IPS-11a (cell line): Measurements from ENCODE around the gene MST1R.

Experiments used
- H3K4me3 ChIP-seq: one replicate; pipeline ENCODE4 v1.5.1; 2013; ENCODE audit warnings: low read depth, low read length, control low read depth

Gene MST1R

GRCh38 chr3:49879721-49880120 is 24.0 kb downstream of the MST1R start:
- no peak overlapping the region for H3K4me3 ChIP-seq

- no peak overlapping the region for H3K4me3 ChIP-seq
Observed at GRCh38 chr3:49878686-49879085, 25.0 kb downstream of the MST1R start.

DNA sequence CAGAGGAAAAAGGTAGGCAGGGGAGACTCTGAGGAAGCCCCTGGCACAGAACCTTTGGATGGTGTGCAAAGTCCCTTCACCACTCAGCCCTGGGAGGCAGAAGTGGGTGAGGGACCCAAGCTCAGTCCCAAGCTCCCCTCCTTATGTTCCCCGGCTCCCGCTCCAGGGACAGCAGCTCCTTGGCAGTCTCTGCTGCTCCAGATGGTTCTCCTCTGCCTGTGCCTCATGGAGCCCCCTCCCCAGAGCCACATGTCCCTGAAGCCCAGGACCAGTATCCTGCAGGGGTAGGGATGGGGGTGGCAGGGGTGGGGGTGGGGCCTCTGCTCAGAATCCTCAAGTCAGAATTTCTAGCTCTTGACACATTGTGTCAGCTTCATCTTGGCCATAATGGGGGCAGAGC is 26.0 kb downstream of the MST1R start:
- H3K4me3 ChIP-seq, result no peak overlapping the region

- no peak overlapping the region for H3K4me3 ChIP-seq
Observed at GRCh38 chr3:49876567-49876966, 27.1 kb downstream of the MST1R start.

- no peak overlapping the region for H3K4me3 ChIP-seq
Observed at GRCh38 chr3:49873623-49874022, 30.1 kb downstream of the MST1R start.

DNA sequence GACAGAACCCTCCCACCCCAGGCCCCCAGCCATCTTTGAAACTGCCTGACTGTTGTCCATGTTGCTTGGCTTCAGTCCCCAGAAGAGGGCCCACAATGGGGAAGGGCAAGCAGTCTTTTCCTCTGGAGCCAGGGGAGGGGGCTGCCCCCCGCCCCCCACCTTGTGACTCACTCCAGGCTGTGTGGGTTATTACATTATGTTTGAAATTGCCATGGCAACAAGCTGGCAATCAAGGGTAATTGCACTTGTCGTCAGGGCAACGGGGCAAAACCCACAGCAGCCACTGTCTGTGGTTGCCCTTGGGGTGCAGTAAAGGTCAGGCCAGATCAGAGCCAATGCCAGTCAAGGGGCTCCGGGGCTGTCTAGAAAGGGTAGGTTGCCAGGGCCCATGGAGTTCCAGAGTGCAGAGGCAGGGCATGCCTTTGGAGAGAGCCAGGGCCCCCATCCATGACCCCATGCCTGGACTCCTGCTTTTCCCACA is 30.8 kb downstream of the MST1R start:
- no peak overlapping the region for H3K4me3 ChIP-seq

- H3K4me3 ChIP-seq, result no peak overlapping the region
Observed at GRCh38 chr3:49871531-49872153, 32.0 kb downstream of the MST1R start.

DNA sequence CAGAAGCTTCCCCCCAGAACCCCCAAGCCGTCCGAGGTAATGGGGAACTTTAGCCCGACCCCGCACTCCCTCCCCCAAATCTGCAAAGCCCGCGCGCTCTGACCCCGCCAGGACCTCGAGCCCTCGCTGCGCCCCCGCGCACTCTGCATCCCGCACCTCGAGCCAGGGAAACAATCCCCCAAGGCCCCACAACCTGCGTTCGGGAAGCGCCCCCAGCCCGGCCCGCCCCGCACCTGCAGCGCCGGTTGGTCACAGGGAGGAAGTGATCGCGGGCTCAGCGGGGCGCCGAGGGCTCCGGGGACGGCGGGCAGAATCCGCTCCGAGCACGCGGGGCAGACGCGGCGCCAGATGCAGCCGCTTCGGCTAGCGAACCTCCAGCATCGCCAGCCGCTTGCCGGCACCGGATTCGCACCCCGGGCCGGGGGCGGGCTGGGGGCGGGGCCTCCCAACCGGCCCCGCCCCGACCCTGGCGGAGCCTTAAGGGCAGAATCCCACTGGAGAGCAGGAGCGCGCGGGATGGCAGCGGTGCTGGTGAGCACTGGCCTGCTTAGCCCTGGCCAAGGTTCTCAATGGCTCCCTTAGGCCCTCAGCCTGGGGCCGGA is 34.0 kb downstream of the MST1R start, which contains the start of gene CAMKV:
Gene CAMKV (minus strand): TSS at position 382 of the 602 bp plus-strand sequence. CDS start 7,518 bp downstream, outside the sequence.
- peak within 1 kb of the TSS; percentile 61 for H3K4me3 ChIP-seq

DNA sequence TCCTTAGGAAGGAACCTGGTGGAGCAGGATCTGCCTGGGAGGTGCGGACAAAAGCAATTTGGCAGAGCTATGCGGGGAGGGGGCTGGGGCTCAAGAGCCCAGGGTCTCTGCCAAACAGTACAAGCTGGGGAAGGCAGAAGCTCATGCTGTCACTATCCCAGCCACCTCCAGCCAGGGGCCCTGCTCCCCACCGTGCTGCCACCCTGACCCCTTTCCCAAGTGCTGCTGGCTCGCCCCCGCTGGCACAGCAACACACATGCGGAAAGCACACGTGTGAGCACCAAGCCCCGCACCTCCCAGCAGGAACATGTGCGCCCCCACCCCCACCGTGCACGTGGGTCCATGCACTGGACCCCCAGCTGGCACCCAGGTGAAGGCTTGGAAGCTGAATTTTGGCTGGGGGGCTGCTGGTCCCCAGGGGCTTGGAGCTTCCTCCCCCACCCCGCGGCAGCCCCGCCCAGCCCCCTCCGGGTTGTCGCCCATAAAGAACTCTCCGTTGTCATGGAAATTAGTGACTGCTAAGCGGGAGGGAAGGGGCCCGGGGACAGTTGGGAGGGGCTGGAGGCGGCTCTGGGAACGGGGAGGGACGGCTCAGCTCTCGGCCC is 34.7 kb downstream of the MST1R start:
- H3K4me3 ChIP-seq, result peak overlapping the region; percentile 61

- no peak overlapping the region for H3K4me3 ChIP-seq
Observed at GRCh38 chr3:49867871-49868321, 35.8 kb downstream of the MST1R start.

DNA sequence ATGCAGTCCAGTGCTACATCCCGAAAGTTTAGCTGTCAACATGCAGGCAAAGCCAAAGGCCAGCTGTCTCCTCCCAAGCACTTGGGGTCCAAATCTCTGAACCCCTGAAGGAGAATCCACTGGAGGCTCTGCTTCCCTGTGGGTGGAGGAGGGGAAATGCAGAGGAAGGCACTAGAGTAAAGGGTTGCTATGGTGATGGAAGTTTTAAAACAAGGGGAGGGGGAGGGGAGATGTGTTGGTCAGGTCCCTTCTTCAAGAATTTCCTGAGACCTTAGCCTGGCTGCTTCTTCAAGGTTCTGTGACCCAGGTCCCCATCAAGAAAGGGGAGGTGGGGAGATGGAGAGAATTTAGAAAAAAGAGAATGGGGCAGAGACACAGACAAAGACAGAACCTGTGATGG is 36.3 kb downstream of the MST1R start:
- H3K4me3 ChIP-seq, result no peak overlapping the region

- H3K4me3 ChIP-seq, result no peak overlapping the region
Observed at GRCh38 chr3:49865198-49865784, 38.4 kb downstream of the MST1R start.

DNA sequence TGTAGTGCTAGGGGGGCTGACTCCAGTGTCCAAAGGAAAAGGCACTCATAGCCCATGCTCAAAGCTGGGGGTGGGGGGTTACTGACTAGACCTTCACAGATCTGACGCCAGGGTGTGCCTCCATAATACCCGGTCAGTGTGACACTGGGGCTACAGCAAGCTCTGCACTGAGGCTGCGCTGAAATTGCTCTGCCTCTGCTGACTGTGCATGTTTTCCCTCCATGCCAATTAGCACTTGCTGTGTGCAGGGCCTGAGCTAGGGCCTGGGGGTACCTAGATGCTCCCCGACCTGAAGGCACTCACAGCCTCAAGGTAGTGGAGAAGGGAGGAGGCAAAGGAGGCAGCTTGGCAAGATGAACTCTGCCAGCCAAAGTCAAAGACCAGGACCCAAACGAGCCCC is 39.2 kb downstream of the MST1R start:
- no peak overlapping the region for H3K4me3 ChIP-seq

GRCh38 chr3:49859576-49860305 is 43.9 kb downstream of the MST1R start:
- no peak overlapping the region for H3K4me3 ChIP-seq

- peak within 1 kb of the TSS; percentile 86 for H3K4me3 ChIP-seq
Observed at GRCh38 chr3:49856181-49857005, 47.3 kb downstream of the MST1R start, which contains the start of gene TRAIP. Gene TRAIP, minus strand, starts transcription at chr3:49856564. Its CDS starts 111 bp downstream, at chr3:49856453.

GRCh38 chr3:49855662-49856061 is 48.0 kb downstream of the MST1R start:
- H3K4me3 ChIP-seq, result peak overlapping the region; percentile 86

GRCh38 chr3:49845694-49846093 is 58.0 kb downstream of the MST1R start:
- no peak overlapping the region for H3K4me3 ChIP-seq

DNA sequence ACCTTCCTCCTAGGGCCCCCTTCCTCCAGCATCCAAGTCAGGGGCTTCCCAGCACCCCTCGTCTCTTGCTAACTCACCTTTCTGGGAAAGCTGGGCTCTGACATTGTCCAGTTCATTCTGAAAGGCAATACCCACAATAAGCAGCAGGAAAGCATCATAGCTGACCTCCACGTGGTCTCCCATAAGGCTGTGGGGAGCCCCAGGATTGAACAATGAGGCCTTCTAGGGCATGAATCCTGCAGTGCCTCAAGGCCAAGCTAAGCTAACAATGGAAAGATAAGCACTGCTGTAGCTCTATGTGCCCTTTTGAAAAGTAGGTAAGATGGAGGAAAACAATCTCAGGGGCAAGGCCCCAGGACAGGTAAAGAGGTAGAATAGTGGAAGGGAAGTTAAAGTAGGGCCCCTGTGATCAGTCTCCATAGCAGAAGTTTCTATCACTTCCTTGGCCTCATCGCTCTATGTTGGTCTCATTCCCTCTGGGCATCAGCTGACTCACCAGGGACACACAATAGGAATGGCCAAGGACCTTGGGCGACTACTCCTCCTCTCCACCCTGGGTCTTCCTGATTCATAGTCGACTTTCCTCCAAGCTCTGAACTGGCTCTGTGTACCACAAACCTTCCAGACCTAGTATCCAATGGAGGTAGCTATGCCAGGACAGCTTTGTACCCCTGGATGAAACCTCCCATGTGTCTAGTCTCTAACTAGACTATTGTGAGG is 59.0 kb downstream of the MST1R start:
- H3K4me3 ChIP-seq, result no peak overlapping the region

DNA sequence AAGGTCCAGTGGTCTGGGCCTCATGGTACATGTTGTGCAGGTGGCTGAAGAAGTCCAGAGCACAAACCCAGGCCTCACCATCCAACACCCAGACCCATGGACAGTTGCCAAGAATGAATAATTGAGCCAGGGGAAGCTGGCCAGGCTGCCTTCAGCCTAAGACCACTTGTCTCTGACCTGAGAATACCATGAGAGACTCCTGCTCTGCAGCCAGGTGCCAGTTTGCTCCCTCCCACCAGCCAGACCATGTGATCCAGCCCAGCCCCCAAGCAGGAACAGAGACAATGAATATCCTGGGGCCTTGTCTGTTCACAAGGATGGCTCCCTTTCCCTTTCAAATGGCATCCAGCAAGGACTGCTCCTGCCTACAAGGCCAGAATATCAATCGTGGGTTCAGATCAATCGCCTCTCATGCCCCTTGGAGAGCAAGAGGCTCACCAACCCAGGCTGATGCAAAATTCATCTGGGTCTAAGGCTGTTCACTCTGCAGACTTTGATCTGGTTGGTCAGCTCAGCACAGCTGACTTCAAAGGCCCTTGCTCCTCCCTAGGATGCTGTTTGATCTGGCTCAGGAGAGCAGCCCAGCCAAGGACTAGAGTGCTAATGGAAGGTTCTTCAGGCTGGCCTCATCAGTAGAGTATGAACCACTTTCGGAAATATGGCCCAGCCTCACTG is 60.7 kb downstream of the MST1R start:
- no peak overlapping the region for H3K4me3 ChIP-seq
